Uterus (tissue), 2 donors: ENCODE data around the gene MAP3K12.

ENCODE experiments used
- POLR2A ChIP-seq, 2 donors: fragments of 450-650 bp; IDR thresholded peaks; one replicate each; pipeline ENCODE4 v1.6.1; 2016; ENCODE audit warnings: antibody characterized with exemption in 2 of 2, mild to moderate bottlenecking in 1 of 2, moderate library complexity in 1 of 2
- TF ChIP-seq, protein P1 (sequence below), 4 experiments: fragments of 200-600 bp in 2 of 4; fragments of 450-650 bp in 2 of 4; sonication (generic) in 2 of 4; IDR thresholded peaks; one replicate each; pipeline ENCODE4 v1.5.1; 2016 to 2019; ENCODE audit warnings: antibody characterized with exemption in 4 of 4, mild to moderate bottlenecking in 2 of 4, moderate library complexity in 1 of 4

DNA sequence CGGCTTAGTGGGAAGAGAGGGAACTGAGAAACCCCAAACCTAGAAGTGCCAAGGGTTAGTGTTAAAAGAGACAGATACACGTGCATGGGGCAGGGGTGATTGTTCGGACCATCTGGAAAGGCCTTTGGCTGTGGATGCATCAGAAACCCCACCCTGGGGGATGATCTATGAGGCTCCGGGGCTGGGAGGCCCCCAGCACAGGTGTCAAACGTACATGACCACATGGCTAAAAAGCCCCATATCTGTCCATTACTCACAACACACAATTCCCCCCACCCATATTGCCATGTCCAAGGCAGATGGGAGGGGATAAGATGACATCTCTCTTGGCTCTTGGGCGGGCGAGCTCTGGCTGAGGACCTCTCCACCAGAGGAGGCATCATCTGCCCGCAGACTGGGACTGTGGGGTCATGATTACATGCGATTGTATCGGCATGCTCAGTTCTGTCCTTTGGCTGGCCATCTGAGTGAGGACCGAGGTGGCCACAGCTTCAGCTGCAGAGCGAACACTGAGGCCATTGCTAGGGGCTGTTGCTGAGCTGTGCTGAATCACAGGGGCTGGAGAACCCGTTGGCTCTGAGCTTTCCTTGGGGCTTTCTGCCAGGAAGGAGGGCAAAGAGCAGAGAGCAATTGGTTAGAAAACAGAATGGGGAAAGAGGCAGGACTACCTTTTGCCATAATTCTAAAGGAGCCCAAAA lies 17.6 kb upstream of the MAP3K12 start:
- TF ChIP-seq, protein P1, sequence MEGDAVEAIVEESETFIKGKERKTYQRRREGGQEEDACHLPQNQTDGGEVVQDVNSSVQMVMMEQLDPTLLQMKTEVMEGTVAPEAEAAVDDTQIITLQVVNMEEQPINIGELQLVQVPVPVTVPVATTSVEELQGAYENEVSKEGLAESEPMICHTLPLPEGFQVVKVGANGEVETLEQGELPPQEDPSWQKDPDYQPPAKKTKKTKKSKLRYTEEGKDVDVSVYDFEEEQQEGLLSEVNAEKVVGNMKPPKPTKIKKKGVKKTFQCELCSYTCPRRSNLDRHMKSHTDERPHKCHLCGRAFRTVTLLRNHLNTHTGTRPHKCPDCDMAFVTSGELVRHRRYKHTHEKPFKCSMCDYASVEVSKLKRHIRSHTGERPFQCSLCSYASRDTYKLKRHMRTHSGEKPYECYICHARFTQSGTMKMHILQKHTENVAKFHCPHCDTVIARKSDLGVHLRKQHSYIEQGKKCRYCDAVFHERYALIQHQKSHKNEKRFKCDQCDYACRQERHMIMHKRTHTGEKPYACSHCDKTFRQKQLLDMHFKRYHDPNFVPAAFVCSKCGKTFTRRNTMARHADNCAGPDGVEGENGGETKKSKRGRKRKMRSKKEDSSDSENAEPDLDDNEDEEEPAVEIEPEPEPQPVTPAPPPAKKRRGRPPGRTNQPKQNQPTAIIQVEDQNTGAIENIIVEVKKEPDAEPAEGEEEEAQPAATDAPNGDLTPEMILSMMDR (IDR thresholded peaks at IDR 0.05): no peak
- no peak for TF ChIP-seq POLR2A (IDR thresholded peaks at IDR 0.05)
